Hepatocyte (in vitro differentiated cells): Measurements from ENCODE around the gene RPN2. TPM values are rescaled to one million over a fixed set of nuclear protein-coding genes. Genes with fewer than 3 reads are reported as not detected.
A peak's percentile ranks its signal among the peaks of the same experiment; 100 is the strongest.

ENCODE experiments used
- DNase-seq: peaks from one replicate; pipeline ENCODE4 v3.0.0-alpha.2; 2016; ENCODE audit warnings: low spot score
- H2AFZ ChIP-seq: fragments of 200-600 bp; sonication (generic); 2 replicates; pipeline ENCODE4 v1.6.0; 2016; ENCODE audit warnings: antibody characterized with exemption, mild to moderate bottlenecking
- H3K27ac ChIP-seq: fragments of 200-600 bp; sonication (generic); 2 replicates; pipeline ENCODE4 v1.5.1; 2016; ENCODE audit warnings: mild to moderate bottlenecking
- H3K27me3 ChIP-seq: fragments of 200-600 bp; sonication (generic); 2 replicates; pipeline ENCODE4 v1.6.1; 2016
- H3K36me3 ChIP-seq: fragments of 200-600 bp; sonication (generic); replicated peaks from 2 replicates; pipeline ENCODE4 v1.5.1; 2016; ENCODE audit warnings: low read depth; ENCODE audit not compliant: insufficient read depth
- H3K4me1 ChIP-seq: fragments of 200-600 bp; sonication (generic); 2 replicates; pipeline ENCODE4 v1.5.1; 2016; ENCODE audit warnings: mild to moderate bottlenecking, moderate library complexity; ENCODE audit not compliant: insufficient read depth
- H3K4me2 ChIP-seq: fragments of 200-600 bp; sonication (generic); 2 replicates; pipeline ENCODE4 v1.6.0; 2016
- H3K4me3 ChIP-seq: fragments of 200-600 bp; sonication (generic); 2 replicates; pipeline ENCODE4 v1.5.1; 2016; ENCODE audit warnings: mild to moderate bottlenecking
- H3K79me2 ChIP-seq: fragments of 200-600 bp; sonication (generic); 2 replicates; pipeline ENCODE4 v1.6.0; 2017; ENCODE audit warnings: mild to moderate bottlenecking
- H3K9me2 ChIP-seq: fragments of 200-600 bp; sonication (generic); replicated peaks from 2 replicates; pipeline ENCODE4 v1.6.0; 2017; ENCODE audit warnings: mild to moderate bottlenecking; ENCODE audit not compliant: insufficient read depth
- H3K9me3 ChIP-seq: fragments of 200-600 bp; sonication (generic); 2 replicates; pipeline ENCODE4 v1.5.1; 2016; ENCODE audit warnings: low read depth, mild to moderate bottlenecking
- H4K20me1 ChIP-seq: fragments of 200-600 bp; sonication (generic); 2 replicates; pipeline ENCODE4 v1.6.0; 2016; ENCODE audit warnings: mild to moderate bottlenecking; ENCODE audit not compliant: insufficient read depth, poor library complexity, severe bottlenecking
- EZH2 ChIP-seq: fragments of 200-600 bp; sonication (generic); IDR thresholded peaks from 2 replicates; pipeline ENCODE4 v1.6.1; 2016; ENCODE audit warnings: antibody characterized with exemption, mild to moderate bottlenecking, borderline replicate concordance
- EZH2phosphoT487 ChIP-seq: fragments of 200-600 bp; sonication (generic); IDR thresholded peaks from one replicate; pipeline ENCODE4 v1.6.1; 2018; ENCODE audit warnings: antibody characterized with exemption, mild to moderate bottlenecking, low read depth, moderate library complexity; ENCODE audit not compliant: unreplicated experiment, severe bottlenecking
- WGBS: methylation state at CpG from one replicate; pipeline ENCODE4 v1.1.6; 2016; ENCODE audit warnings: low lambda C conversion rate; ENCODE audit errors: missing lambda C conversion rate; 5-methylcytosine and 5-hydroxymethylcytosine counted together
- polyA plus RNA-seq: library from polyadenylated mRNA; unstranded; fragments of >200 nt; fragmentation: Nextera tagmentation; extraction: Ambion mirVana; gene quantifications from 2 replicates; pipeline ENCODE4 v1.2.1, GENCODE V29; 2016
- total RNA-seq: library from RNA; depleted of rRNA; stranded (reverse); fragments of >200 nt; gene quantifications from 2 replicates; pipeline ENCODE4 v1.2.3, GENCODE V29; 2014
- TF ChIP-seq, protein P1 (sequence below): fragments of 200-600 bp; sonication (generic); IDR thresholded peaks from 2 replicates; pipeline ENCODE4 v1.5.1; 2016; ENCODE audit warnings: antibody characterized with exemption, mild to moderate bottlenecking; ENCODE audit not compliant: poor library complexity

The RPN2 gene
- total and polyA plus RNA-seq, 2 experiments from 2014 or later, result 325 to 350 TPM

GRCh38 chr20:37277253-37277593 is 98.1 kb downstream of the RPN2 start:
- Histone ChIP-seq H3K27ac (peak overlapping the region; percentile 9), H3K9me3 (no peaks in the 10 kb centered on the region), H3K4me1 (peaks cover 6% of the 10 kb centered on the region), H3K27me3 (no peaks in the 10 kb centered on the region), H3K4me2 (peak overlapping the region; percentile 9), H3K36me3 (no peaks in the 10 kb centered on the region), H3K79me2 (no peaks in the 10 kb centered on the region), H2AFZ (peak overlapping the region; percentile 23), H4K20me1 (no peaks in the 10 kb centered on the region), H3K9me2 (no peaks in the 10 kb centered on the region), H3K4me3 (no peak overlapping the region)
- WGBS, result 82% methylated on average over 2 of the region's 2 CpGs
- no peak for TF ChIP-seq EZH2phosphoT487
- no peak for TF ChIP-seq EZH2
- TF ChIP-seq, protein P1, sequence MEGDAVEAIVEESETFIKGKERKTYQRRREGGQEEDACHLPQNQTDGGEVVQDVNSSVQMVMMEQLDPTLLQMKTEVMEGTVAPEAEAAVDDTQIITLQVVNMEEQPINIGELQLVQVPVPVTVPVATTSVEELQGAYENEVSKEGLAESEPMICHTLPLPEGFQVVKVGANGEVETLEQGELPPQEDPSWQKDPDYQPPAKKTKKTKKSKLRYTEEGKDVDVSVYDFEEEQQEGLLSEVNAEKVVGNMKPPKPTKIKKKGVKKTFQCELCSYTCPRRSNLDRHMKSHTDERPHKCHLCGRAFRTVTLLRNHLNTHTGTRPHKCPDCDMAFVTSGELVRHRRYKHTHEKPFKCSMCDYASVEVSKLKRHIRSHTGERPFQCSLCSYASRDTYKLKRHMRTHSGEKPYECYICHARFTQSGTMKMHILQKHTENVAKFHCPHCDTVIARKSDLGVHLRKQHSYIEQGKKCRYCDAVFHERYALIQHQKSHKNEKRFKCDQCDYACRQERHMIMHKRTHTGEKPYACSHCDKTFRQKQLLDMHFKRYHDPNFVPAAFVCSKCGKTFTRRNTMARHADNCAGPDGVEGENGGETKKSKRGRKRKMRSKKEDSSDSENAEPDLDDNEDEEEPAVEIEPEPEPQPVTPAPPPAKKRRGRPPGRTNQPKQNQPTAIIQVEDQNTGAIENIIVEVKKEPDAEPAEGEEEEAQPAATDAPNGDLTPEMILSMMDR, result no peak
- no peak for DNase-seq

DNA sequence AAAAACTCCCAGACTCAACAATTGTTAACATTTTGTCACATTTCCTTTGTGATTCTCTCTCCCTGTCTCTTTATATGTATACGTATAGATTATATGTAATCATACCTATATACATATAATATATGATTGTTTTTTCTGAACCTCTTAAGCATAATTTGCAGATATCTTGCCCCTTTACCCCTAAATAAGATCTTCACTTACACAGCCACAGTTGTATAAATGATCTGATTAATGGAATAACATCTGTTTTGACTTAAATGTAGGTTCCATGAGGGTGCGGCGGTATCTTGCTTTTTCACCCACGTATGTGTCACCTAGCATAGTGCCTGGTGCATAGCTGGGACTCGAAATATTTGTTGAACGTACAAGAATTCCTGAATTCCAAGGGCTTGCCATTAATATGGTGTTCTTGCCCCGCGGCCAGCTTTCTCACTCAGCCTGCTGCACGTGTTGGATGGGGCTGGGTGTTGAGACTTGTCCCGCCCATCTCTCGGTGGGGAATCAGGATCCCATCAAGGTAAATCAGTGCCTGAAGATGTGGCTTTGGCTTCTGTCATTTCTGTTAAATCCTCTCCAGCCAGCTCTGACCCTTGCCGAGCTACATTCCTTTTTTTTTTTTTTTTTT is 99.9 kb downstream of the RPN2 start:
- Histone ChIP-seq H3K36me3 (no peaks in the 10 kb centered on the region), H2AFZ (no peak overlapping the region), H3K27ac (no peak overlapping the region), H3K4me1 (peaks cover 20% of the 10 kb centered on the region), H3K4me3 (no peak overlapping the region), H3K4me2 (no peak overlapping the region), H3K27me3 (no peaks in the 10 kb centered on the region), H4K20me1 (no peaks in the 10 kb centered on the region), H3K79me2 (no peaks in the 10 kb centered on the region), H3K9me2 (no peaks in the 10 kb centered on the region), H3K9me3 (no peaks in the 10 kb centered on the region)
- no peak for TF ChIP-seq EZH2
- TF ChIP-seq EZH2phosphoT487, result no peak
- TF ChIP-seq, protein P1, result no peak
- 65% methylated on average over 12 of the region's 12 CpGs for WGBS
- DNase-seq, result peak; percentile 22

GRCh38 chr20:37279820-37280219 is 100.7 kb downstream of the RPN2 start:
- Histone ChIP-seq H3K27ac (no peak overlapping the region), H3K9me2 (no peaks in the 10 kb centered on the region), H3K79me2 (no peaks in the 10 kb centered on the region), H3K4me3 (no peak overlapping the region), H3K27me3 (no peaks in the 10 kb centered on the region), H4K20me1 (no peaks in the 10 kb centered on the region), H3K4me1 (peaks cover 23% of the 10 kb centered on the region), H3K36me3 (no peaks in the 10 kb centered on the region), H3K4me2 (no peak overlapping the region), H3K9me3 (no peaks in the 10 kb centered on the region), H2AFZ (no peak overlapping the region)
- DNase-seq, result no peak
- 52% methylated on average over 8 of the region's 8 CpGs for WGBS
- TF ChIP-seq, protein P1, result no peak
- no peak for TF ChIP-seq EZH2phosphoT487
- no peak for TF ChIP-seq EZH2
